GM06990 (cell line): Measurements from ENCODE around the gene SOX8.

ENCODE experiments used
- DNase-seq: peaks from one replicate; pipeline ENCODE4 v3.0.0-alpha.2; 2011; ENCODE audit not compliant: insufficient read length; ENCODE audit errors: extremely low read depth
- H3K27me3 ChIP-seq: replicated peaks from 2 replicates; pipeline ENCODE4 v1.6.0; 2011; ENCODE audit warnings: low read length; ENCODE audit not compliant: control insufficient read depth, insufficient read depth
- H3K36me3 ChIP-seq: 2 replicates; pipeline ENCODE4 v1.5.1; 2011; ENCODE audit warnings: low read length; ENCODE audit not compliant: control insufficient read depth, insufficient read depth
- H3K4me3 ChIP-seq: replicated peaks from 2 replicates; pipeline ENCODE4 v1.5.1; 2011; ENCODE audit warnings: low read depth, mild to moderate bottlenecking, control low read depth, low read length
- CTCF ChIP-seq: IDR thresholded peaks from 2 replicates; pipeline ENCODE4 v1.5.1; 2011; ENCODE audit warnings: low read length, control low read depth, mild to moderate bottlenecking, inconsistent platforms; ENCODE audit not compliant: insufficient read depth, poor library complexity, severe bottlenecking

Gene SOX8

DNA sequence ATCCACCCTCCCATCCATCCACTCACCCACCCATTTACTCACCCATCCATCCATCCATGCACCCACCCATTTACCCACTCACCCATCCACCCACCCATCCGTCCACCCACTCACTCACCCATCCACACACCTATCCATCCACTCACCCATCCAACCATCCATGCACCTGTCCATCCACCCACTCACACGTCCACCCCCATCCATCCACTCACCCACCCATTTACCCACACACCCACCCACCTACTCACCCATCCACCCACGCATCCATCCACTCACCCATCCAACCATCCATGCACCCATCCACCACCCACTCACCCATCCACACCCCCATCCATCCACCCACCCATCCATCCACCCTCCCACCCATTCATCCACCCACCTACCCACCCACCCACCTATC, 12.2 kb downstream of the SOX8 start:
- no peaks in the 10 kb centered on the region; the same call in 1 of the 2 replicates for H3K27me3 ChIP-seq
- no peak for DNase-seq
- no peaks in the 10 kb centered on the region for H3K36me3 ChIP-seq
- no peak overlapping the region for H3K4me3 ChIP-seq
- no peak for TF ChIP-seq CTCF

GRCh38 chr16:995087-995486, 13.5 kb downstream of the SOX8 start:
- H3K36me3 ChIP-seq = no peaks in the 10 kb centered on the region
- no peaks in the 10 kb centered on the region; the same call in 1 of the 2 replicates for H3K27me3 ChIP-seq
- no peak overlapping the region for H3K4me3 ChIP-seq
- no peak for TF ChIP-seq CTCF
- DNase-seq = no peak

GRCh38 chr16:995783-996182, 14.2 kb downstream of the SOX8 start:
- H3K36me3 ChIP-seq = no peaks in the 10 kb centered on the region
- no peaks in the 10 kb centered on the region; the same call in 1 of the 2 replicates for H3K27me3 ChIP-seq
- no peak overlapping the region for H3K4me3 ChIP-seq
- DNase-seq = no peak
- no peak for TF ChIP-seq CTCF

- no peaks in the 10 kb centered on the region for H3K36me3 ChIP-seq
- no peak overlapping the region for H3K4me3 ChIP-seq
- no peak for TF ChIP-seq CTCF
- no peaks in the 10 kb centered on the region; the same call in 1 of the 2 replicates for H3K27me3 ChIP-seq
- no peak for DNase-seq
Observed at GRCh38 chr16:996681-997080, 15.1 kb downstream of the SOX8 start.

- TF ChIP-seq CTCF = no peak
- DNase-seq = no peak
- H3K27me3 ChIP-seq = no peaks in the 10 kb centered on the region; the same call in 1 of the 2 replicates
- no peak overlapping the region for H3K4me3 ChIP-seq
- no peaks in the 10 kb centered on the region for H3K36me3 ChIP-seq
Observed at GRCh38 chr16:997440-998051, 16.0 kb downstream of the SOX8 start.

DNA sequence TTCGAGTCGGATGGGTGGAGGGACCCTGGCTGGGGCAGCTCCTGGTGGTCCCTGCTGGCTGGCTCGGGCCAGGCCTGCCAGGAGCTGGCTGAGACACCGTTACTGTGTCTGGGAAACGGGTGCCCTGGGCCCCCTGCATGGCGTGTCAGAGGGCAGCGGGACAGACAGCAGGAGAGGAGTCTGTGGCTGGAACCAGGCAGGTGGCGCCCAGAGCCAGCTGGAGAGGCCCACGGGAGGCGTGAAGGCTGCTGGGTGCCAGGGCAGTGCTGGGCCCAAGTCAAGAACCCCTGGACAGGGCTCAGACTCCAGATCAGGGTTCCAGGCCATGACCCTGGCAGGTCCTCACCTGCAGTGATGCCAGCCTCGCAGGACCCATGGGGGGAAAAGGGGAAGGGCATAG, 16.6 kb downstream of the SOX8 start:
- no peak overlapping the region for H3K4me3 ChIP-seq
- H3K36me3 ChIP-seq = no peaks in the 10 kb centered on the region
- DNase-seq = no peak
- TF ChIP-seq CTCF = no peak
- H3K27me3 ChIP-seq = no peaks in the 10 kb centered on the region; the same call in 1 of the 2 replicates
